H1 (cell line): ENCODE measurements around the gene TRAPPC12. TPM values are rescaled to one million over a fixed set of nuclear protein-coding genes. Genes with fewer than 3 reads are reported as not detected.

Experiments used
- CBX8 ChIP-seq: fragments of 300-800, 300-1000 bp; sonication (generic); IDR thresholded peaks from 2 replicates; pipeline ENCODE4 v1.7.1; 2016; ENCODE audit warnings: low read depth, low read length, borderline replicate concordance
- CHD2 ChIP-seq: IDR thresholded peaks from 2 replicates; pipeline ENCODE4 v1.6.1; 2012; ENCODE audit warnings: low read length, improper control_type of control experiment
- RFX5 ChIP-seq: IDR thresholded peaks from 2 replicates; pipeline ENCODE4 v1.6.1; 2011; ENCODE audit warnings: low read depth, low read length, improper control_type of control experiment, borderline replicate concordance
- SIRT6 ChIP-seq: IDR thresholded peaks from one replicate; pipeline ENCODE4 v1.7.1; 2012; ENCODE audit warnings: low read length, inconsistent platforms
- polyA plus RNA-seq, 7 experiments: library from polyadenylated mRNA; depleted of rRNA in 3 of 7; stranded (reverse) in 5 of 7; unstranded in 2 of 7; fragments of >200 nt in 5 of 7; fragments of 200-250 nt in 2 of 7; gene quantifications; 1 replicate in 5 of 7; 2 replicates in 1 of 7; 4 replicates in 1 of 7; pipeline versions ENCODE4 v1.2.1 to v1.2.3, GENCODE V29; 2011 to 2013; ENCODE audit warnings: missing spikeins in 2 of 7, mixed read lengths in 2 of 7
- total RNA-seq: library from RNA; stranded (reverse); fragmentation: NEBNext Ultra II Directional; extraction: Animal tissue kit (Norgen Biotek cat#: 25700); gene quantifications from 2 replicates; pipeline ENCODE4 v1.2.1, GENCODE V29; 2021
- TF ChIP-seq, protein P1 (sequence below): IDR thresholded peaks from 2 replicates; pipeline ENCODE4 v1.6.1; 2012; ENCODE audit warnings: low read length, inconsistent platforms

Gene TRAPPC12
- total and polyA plus RNA-seq, 2 of the 8 experiments (the other 6 are each of a cell fraction or from before 2014, with no cell fraction given): 35.0 to 67.3 TPM

DNA sequence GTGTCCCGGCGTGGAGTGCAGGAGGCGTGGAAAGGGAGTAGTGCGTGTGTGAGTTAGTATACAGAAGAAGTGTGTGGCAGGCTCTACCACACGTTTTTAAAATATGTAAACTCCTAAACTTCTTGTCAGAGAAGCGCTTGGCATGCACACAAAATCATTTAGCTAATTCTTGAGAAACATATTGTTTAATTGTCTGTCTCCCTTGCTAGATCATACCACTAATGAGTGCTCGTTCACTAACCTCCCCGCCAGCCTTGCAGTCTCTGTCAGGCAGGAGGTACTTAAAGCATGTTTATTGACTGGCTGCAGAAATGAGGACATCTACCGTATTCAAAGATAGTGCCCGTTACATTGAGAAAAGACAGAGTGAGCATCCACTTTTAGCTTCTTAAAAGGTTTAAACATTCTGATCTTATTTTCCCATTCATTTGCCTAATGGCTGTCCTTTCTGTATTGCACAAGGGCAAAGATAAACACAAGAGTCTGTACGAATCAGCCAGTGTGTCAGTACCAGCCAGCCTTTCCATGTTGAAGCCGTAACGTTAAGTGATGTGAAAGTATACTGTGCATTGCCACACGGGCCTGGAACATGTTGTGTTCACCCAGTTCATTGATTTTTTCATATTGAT is 41.4 kb downstream of the TRAPPC12 start (continued):
- TF ChIP-seq, protein P1, sequence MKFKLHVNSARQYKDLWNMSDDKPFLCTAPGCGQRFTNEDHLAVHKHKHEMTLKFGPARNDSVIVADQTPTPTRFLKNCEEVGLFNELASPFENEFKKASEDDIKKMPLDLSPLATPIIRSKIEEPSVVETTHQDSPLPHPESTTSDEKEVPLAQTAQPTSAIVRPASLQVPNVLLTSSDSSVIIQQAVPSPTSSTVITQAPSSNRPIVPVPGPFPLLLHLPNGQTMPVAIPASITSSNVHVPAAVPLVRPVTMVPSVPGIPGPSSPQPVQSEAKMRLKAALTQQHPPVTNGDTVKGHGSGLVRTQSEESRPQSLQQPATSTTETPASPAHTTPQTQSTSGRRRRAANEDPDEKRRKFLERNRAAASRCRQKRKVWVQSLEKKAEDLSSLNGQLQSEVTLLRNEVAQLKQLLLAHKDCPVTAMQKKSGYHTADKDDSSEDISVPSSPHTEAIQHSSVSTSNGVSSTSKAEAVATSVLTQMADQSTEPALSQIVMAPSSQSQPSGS: no peak
- TF ChIP-seq SIRT6 (no peak), CHD2 (no peak), RFX5 (no peak), CBX8 (no peak)
